HepG2 (cell line): ENCODE results near the gene UBXN1. TPM values are rescaled to one million over a fixed set of nuclear protein-coding genes. Genes with fewer than 3 reads are reported as not detected.

Experiments
- AGO1 ChIP-seq: fragments of 200-400 bp; formaldehyde crosslinking; IDR thresholded peaks from 2 replicates; pipeline ENCODE4 v1.6.1; 2017; ENCODE audit warnings: mild to moderate bottlenecking, low read depth, low read length, moderate library complexity; ENCODE audit not compliant: poor library complexity, severe bottlenecking
- ATRX ChIP-seq: sonication (generic); formaldehyde crosslinking; IDR thresholded peaks from 2 replicates; pipeline ENCODE4 v1.4.0; 2020; ENCODE audit warnings: missing genetic modification reagents, borderline replicate concordance
- JARID2 ChIP-seq: sonication (generic); formaldehyde crosslinking; IDR thresholded peaks from 2 replicates; pipeline ENCODE4 v1.8.1; 2023; ENCODE audit warnings: missing genetic modification reagents, inconsistent platforms; ENCODE audit not compliant: insufficient replicate concordance
- JDP2 ChIP-seq: sonication (generic); formaldehyde crosslinking; IDR thresholded peaks from 2 replicates; pipeline ENCODE4 v1.8.1; 2022; ENCODE audit warnings: missing genetic modification reagents, borderline replicate concordance
- MYNN ChIP-seq: sonication (generic); formaldehyde crosslinking; IDR thresholded peaks from 2 replicates; pipeline ENCODE4 v1.4.0; 2020; ENCODE audit warnings: mild to moderate bottlenecking, low read depth, missing genetic modification reagents
- ZC3H13 ChIP-seq: sonication (generic); formaldehyde crosslinking; IDR thresholded peaks from 2 replicates; pipeline ENCODE4 v1.8.1; 2023; ENCODE audit warnings: mild to moderate bottlenecking, missing genetic modification reagents, moderate library complexity
- ZSCAN31 ChIP-seq: sonication (generic); formaldehyde crosslinking; IDR thresholded peaks from 2 replicates; pipeline ENCODE4 v1.5.0; 2020; ENCODE audit warnings: low read depth, mild to moderate bottlenecking, missing genetic modification reagents
- polyA plus RNA-seq, 8 experiments: library from polyadenylated mRNA; depleted of rRNA in 3 of 8; stranded (reverse) in 7 of 8; unstranded in 1 of 8; fragments of >200 nt; fragmentation: Illumina TruSeq in 4 of 8; extraction: Trizol in 4 of 8; gene quantifications; 2 replicates each; pipeline versions ENCODE4 v1.2.1 to v1.2.3, GENCODE V29; 2011 to 2016; ENCODE audit warnings: low read depth in 4 of 8, missing spikeins in 1 of 8, mixed read lengths in 1 of 8; ENCODE audit not compliant: insufficient read depth in 1 of 8
- total RNA-seq, 5 experiments: library from RNA; depleted of rRNA; stranded (reverse); fragments of >200 nt; fragmentation: Illumina TruSeq; extraction: Trizol; gene quantifications; 2 replicates each; pipeline ENCODE4 v1.2.3, GENCODE V29; 2016; ENCODE audit warnings: low read depth in 1 of 5
- TF ChIP-seq, protein P1 (sequence below): sonication (generic); formaldehyde crosslinking; IDR thresholded peaks from 2 replicates; pipeline ENCODE4 v1.5.0; 2020; ENCODE audit warnings: mild to moderate bottlenecking, missing genetic modification reagents, borderline replicate concordance
- TF ChIP-seq, protein P2 (sequence below): sonication (generic); formaldehyde crosslinking; IDR thresholded peaks from 2 replicates; pipeline ENCODE4 v1.4.0; 2020; ENCODE audit warnings: missing genetic modification reagents, borderline replicate concordance
- TF ChIP-seq, protein P3 (sequence below): sonication (generic); formaldehyde crosslinking; IDR thresholded peaks from 2 replicates; pipeline ENCODE4 v1.8.0; 2022; ENCODE audit warnings: mild to moderate bottlenecking, missing genetic modification reagents, moderate library complexity
- TF ChIP-seq, protein P4 (sequence below): IDR thresholded peaks from 2 replicates; pipeline ENCODE4 v1.6.1; 2016
- TF ChIP-seq, protein P5 (sequence below): sonication (generic); formaldehyde crosslinking; IDR thresholded peaks from 2 replicates; pipeline ENCODE4 v1.8.0; 2022; ENCODE audit warnings: missing genetic modification reagents, mild to moderate bottlenecking, inconsistent platforms, borderline replicate concordance
- TF ChIP-seq, protein P6 (sequence below): sonication (generic); formaldehyde crosslinking; IDR thresholded peaks from 2 replicates; pipeline ENCODE4 v1.5.0; 2020; ENCODE audit warnings: mild to moderate bottlenecking, missing genetic modification reagents

Gene UBXN1
- total and polyA plus RNA-seq, 2 of the 13 experiments (the other 11 are each of a cell fraction or from before 2014, with no cell fraction given) = 47.5 to 52.4 TPM

DNA sequence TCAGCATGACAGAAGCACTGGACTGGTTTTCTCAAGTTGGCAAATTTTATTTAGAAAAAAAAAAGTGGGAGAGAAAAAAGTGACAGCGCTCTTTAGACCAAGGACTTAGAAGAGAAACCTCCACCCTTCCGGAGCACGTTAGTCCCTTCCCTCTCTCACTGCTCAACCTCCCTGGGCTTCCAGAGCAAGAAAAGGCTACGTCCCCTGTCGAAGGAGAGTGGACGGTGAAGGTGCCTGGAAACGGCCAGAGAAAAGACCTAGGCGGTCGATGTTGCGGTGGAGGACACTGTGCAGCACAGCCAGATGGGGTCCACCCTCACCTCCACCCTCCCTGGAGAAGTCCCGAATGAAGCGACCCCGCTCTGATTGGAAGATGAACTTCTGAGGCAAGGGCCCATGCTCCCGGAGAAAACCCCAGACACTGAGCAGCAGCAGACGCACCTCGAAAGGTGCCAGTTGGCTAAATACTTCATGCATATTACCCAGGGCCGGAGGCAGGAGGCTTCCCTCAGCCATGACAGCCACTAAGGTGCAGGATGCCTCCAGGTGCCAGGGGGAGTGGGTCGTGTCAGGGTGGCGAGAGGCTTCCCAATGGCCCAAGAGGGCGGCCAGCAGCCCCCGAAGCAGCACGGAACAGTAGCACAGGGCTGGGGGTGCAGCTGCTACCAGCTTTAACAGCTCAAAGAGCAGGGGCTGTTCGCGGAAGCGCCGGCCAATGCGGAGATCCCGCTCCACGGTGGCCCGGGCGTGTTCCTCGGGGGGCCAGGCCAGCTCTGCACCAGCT is 31.9 kb downstream of the UBXN1 start (continued):
- TF ChIP-seq, protein P1, sequence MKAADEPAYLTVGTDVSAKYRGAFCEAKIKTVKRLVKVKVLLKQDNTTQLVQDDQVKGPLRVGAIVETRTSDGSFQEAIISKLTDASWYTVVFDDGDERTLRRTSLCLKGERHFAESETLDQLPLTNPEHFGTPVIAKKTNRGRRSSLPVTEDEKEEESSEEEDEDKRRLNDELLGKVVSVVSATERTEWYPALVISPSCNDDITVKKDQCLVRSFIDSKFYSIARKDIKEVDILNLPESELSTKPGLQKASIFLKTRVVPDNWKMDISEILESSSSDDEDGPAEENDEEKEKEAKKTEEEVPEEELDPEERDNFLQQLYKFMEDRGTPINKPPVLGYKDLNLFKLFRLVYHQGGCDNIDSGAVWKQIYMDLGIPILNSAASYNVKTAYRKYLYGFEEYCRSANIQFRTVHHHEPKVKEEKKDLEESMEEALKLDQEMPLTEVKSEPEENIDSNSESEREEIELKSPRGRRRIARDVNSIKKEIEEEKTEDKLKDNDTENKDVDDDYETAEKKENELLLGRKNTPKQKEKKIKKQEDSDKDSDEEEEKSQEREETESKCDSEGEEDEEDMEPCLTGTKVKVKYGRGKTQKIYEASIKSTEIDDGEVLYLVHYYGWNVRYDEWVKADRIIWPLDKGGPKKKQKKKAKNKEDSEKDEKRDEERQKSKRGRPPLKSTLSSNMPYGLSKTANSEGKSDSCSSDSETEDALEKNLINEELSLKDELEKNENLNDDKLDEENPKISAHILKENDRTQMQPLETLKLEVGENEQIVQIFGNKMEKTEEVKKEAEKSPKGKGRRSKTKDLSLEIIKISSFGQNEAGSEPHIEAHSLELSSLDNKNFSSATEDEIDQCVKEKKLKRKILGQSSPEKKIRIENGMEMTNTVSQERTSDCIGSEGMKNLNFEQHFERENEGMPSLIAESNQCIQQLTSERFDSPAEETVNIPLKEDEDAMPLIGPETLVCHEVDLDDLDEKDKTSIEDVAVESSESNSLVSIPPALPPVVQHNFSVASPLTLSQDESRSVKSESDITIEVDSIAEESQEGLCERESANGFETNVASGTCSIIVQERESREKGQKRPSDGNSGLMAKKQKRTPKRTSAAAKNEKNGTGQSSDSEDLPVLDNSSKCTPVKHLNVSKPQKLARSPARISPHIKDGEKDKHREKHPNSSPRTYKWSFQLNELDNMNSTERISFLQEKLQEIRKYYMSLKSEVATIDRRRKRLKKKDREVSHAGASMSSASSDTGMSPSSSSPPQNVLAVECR (CRISPR knock-in tag) = no peak
- TF ChIP-seq, protein P2, sequence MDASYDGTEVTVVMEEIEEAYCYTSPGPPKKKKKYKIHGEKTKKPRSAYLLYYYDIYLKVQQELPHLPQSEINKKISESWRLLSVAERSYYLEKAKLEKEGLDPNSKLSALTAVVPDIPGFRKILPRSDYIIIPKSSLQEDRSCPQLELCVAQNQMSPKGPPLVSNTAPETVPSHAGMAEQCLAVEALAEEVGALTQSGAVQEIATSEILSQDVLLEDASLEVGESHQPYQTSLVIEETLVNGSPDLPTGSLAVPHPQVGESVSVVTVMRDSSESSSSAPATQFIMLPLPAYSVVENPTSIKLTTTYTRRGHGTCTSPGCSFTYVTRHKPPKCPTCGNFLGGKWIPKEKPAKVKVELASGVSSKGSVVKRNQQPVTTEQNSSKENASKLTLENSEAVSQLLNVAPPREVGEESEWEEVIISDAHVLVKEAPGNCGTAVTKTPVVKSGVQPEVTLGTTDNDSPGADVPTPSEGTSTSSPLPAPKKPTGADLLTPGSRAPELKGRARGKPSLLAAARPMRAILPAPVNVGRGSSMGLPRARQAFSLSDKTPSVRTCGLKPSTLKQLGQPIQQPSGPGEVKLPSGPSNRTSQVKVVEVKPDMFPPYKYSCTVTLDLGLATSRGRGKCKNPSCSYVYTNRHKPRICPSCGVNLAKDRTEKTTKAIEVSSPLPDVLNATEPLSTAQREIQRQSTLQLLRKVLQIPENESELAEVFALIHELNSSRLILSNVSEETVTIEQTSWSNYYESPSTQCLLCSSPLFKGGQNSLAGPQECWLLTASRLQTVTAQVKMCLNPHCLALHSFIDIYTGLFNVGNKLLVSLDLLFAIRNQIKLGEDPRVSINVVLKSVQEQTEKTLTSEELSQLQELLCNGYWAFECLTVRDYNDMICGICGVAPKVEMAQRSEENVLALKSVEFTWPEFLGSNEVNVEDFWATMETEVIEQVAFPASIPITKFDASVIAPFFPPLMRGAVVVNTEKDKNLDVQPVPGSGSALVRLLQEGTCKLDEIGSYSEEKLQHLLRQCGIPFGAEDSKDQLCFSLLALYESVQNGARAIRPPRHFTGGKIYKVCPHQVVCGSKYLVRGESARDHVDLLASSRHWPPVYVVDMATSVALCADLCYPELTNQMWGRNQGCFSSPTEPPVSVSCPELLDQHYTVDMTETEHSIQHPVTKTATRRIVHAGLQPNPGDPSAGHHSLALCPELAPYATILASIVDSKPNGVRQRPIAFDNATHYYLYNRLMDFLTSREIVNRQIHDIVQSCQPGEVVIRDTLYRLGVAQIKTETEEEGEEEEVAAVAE (CRISPR knock-in tag) = no peak
- peak; percentile 59 for TF ChIP-seq ZC3H13 (CRISPR knock-in tag)
- TF ChIP-seq, protein P3, sequence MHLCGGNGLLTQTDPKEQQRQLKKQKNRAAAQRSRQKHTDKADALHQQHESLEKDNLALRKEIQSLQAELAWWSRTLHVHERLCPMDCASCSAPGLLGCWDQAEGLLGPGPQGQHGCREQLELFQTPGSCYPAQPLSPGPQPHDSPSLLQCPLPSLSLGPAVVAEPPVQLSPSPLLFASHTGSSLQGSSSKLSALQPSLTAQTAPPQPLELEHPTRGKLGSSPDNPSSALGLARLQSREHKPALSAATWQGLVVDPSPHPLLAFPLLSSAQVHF (CRISPR knock-in tag) = 0 out of 2 replicates have a peak, but pooled peaks have one; percentile 34
- TF ChIP-seq AGO1 = peak; percentile 3
- TF ChIP-seq, protein P4, sequence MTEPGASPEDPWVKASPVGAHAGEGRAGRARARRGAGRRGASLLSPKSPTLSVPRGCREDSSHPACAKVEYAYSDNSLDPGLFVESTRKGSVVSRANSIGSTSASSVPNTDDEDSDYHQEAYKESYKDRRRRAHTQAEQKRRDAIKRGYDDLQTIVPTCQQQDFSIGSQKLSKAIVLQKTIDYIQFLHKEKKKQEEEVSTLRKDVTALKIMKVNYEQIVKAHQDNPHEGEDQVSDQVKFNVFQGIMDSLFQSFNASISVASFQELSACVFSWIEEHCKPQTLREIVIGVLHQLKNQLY (CRISPR knock-in tag) = no peak
- TF ChIP-seq, protein P5, sequence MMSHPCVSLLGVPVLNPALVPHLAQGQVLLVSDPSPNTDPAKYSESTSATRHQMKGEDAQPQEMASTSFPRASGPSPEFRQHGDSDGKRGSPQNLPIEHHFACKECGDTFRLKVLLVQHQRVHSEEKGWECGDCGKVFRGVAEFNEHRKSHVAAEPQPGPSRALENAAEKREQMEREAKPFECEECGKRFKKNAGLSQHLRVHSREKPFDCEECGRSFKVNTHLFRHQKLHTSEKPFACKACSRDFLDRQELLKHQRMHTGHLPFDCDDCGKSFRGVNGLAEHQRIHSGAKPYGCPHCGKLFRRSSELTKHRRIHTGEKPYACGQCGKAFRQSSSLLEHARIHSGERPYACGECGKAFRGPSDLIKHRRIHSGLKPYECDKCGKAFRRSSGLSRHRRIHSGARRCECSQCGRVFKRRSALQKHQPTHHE = no peak
- TF ChIP-seq ZSCAN31 (CRISPR knock-in tag) = no peak
- no peak for TF ChIP-seq MYNN (CRISPR knock-in tag)
- TF ChIP-seq JARID2 (CRISPR knock-in tag) = no peak
- TF ChIP-seq ATRX (CRISPR knock-in tag) = no peak
- TF ChIP-seq, protein P6, sequence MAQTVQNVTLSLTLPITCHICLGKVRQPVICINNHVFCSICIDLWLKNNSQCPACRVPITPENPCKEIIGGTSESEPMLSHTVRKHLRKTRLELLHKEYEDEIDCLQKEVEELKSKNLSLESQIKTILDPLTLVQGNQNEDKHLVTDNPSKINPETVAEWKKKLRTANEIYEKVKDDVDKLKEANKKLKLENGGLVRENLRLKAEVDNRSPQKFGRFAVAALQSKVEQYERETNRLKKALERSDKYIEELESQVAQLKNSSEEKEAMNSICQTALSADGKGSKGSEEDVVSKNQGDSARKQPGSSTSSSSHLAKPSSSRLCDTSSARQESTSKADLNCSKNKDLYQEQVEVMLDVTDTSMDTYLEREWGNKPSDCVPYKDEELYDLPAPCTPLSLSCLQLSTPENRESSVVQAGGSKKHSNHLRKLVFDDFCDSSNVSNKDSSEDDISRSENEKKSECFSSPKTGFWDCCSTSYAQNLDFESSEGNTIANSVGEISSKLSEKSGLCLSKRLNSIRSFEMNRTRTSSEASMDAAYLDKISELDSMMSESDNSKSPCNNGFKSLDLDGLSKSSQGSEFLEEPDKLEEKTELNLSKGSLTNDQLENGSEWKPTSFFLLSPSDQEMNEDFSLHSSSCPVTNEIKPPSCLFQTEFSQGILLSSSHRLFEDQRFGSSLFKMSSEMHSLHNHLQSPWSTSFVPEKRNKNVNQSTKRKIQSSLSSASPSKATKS = no peak
- no peak for TF ChIP-seq JDP2
